DMS79 (cell line): ENCODE results near the gene CPO.
A peak's percentile ranks its signal among the peaks of the same experiment; 100 is the strongest.

ENCODE experiments used
- DNase-seq: peaks from one replicate; lab custom pipeline; 2025; lab: John Stamatoyannopoulos, UW

CPO gene

DNA sequence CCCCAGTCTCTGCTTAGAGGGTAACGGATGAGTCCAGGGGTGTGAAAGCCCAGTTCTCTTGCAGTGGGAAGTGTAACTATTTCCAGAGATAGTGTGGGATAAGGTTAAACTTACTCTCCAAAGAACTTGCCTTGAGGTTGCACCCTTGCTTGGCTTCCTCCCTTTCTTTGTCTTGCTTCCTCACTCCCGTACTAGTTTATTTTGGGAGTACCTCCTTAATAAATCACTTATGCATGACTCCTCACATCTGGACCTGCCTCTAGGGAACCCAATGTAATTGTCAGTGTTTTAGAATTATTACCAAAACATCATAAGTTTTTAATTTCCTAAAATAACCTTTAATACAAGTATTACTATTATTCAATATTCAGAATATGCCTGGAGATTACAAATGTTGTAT lies 35.2 kb downstream of the CPO start:
- no peak for DNase-seq

DNA sequence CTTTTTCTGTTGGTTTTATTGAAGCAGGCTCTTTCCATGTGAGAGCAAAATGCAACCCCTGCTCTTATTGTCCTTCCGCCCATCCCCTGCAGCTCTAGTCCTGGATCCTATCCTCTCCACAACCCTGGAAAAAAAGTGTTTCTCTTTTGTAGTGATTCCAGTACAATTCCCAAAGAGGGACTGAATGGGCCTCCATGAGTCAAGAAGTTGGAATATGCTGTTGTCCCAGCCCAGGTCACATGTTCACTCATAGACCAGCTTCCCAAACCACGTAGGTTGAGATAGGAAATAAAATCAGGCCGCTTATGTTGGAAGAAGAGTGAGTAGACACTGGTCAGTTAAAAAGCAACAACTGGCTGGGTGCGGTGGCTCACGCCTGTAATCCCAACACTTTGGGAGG lies 39.4 kb downstream of the CPO start:
- no peak for DNase-seq

DNA sequence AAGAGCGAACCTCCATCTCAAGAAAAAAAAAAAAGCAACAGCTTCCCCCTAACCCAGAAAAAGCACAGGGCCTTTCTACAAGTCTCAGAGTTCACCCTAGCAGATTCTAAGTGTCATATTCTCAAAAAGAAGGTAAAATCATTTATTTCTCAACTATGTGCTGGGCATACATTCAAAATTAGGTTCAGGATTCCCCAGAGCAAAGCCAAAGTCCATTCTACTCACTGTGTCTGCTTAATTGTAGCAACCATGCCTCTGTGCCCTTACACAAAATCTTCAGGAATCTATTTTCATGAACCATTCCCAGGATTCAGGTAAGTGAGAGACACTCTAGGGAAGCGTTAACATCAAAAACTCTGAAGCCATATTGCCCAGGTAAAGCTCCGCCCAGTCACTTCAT lies 40.0 kb downstream of the CPO start:
- DNase-seq = no peak

DNA sequence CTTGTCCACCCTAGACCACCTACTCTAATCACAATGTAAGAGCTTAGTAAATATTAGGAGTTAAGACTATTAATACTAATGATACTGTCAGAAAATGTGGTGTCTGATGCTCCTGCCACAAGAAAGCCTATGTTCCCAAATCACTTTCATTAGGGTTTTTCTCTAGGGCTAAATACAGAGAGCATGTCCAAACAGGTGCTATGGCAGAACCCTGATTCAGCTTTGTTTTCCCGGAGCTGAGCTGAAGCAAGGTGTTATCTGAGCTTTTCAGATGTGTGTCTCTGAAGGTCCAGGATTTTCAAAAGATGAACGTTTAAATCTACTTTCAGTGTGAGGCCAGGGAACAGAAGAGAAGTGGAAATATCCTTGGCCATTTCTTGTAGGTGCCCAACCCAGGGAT lies 40.6 kb downstream of the CPO start:
- DNase-seq = no peak

DNA sequence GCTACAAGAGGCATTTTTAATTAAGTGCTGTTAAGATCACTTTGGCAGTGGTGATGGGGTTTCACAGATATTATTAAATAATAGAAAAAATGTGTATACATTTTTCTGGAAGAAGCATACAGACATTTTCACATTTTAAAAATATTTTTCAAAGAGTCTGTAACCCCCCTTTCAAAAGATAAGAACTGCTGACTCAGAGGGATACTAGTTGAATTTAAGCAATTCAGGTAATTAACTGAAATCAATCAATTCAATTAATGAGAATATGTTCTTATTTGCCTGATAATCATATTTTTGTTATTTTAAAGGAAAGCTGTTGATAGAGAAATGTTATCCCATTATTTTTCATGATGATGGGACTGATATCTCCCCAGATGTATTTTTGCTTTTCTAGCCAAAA lies 41.1 kb downstream of the CPO start:
- no peak for DNase-seq

DNA sequence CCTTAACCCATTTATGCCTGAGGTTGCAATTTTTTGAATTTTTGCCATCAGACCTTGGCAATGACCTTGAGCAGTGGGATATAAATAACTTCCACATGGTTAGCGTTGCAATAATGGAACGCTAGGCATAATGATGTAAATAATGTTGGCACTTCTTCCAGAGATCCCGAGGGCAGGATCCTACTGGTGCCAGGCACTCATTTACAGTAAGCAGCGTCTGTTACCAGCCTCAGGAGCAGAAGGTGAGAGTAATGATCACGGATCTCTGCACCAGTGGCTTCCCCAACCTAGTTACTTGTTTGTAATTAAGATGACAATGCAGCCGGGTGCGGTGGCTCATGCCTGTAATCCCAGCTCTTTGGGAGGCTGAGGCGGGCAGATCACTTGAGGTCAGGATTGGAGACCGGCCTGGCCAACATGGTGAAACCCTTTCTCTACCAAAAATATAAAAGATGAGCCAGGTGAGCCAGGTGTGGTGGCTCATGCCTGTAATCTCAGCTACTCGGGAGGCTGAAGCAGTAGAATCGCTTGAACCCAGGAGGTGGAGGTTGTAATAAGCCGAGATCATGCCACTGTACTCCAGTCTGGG lies 41.9 kb downstream of the CPO start:
- no peak for DNase-seq

DNA sequence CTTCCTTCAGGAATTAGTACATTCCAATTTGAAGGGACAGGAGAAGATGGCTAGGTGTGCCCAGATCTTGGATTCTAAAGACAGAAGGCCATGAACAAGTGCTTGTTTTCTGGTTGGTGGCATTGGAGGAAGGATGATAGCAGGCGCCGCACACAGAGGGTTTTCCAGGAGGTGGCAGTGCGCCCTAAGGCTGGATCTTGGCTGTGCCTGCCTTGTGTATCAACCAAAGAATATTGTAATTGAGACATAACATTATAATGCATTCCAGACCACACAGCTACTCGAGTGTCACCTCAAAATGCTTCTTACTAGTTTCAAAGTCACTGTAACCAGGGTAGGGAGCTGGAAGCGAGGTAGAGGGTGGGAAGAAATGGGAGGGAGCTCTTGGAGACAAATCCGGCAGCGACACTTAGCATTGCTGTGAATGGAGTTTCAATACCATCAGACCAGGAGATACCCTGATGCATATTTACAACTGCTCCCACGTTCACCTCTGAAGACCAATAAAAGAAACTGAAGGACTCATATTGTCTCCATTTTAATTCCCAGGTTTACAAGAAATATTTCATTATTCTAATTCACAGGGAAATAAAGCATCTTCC lies 42.5 kb downstream of the CPO start:
- peak; percentile 36 for DNase-seq

DNA sequence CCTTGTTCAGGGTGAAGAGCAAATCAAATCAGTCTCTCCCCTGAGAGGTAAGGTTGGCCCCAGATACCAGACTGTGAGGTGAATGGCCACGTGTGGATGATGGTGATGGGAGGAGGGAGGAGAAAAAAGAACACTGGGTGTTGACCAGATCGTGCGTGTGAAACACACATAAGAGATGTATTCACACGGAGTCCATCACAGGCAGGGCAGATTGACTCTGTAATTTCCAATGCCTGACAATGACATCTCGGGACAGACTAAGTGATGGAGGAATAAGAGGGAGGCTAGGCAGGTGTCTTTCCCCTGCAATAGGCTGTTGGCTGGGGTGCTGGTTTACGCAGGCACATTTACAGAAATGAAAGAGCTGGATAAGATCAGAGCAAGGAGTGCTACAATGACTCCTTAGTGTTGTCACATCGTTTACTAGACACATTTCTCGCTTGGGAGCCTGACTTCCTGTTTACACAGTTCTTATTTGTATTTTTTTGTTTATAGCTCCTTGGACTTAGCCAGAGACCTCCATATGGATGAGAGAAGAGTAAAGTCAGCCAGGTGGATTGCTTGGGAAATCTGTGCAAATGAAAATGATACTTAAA lies 43.1 kb downstream of the CPO start:
- DNase-seq = no peak

DNA sequence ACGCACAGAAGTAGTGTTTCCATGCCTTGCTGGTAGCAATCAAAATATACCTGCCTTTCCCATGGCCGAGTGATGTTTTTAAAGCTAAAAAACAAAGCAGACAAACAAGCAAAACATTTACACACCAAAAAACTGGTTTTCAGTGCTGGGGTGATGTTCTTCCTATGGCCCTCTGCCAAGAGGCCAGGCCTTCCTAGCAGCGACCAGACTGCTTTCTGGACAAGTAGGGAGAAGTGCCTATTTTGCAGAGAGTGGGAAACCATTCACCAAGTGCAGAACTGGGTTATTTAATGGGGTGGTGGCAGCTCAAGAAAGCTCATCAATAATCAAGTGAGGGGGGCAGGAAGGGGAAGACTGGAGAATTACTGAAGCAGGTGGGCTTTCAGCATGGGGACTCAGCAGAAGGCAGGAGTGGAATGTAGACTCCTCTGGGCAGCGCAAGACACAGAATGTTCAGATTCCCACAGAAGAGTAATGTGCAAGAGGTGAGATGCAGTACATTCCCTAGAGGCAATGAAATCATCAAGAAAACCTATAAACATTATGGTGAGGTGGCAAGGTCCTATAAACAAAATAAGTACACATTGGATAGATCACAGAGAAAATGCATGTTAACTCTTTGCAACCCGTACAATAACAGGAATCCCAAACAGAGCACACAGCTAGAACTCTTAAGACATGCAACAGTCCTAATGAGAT lies 44.0 kb downstream of the CPO start:
- DNase-seq = no peak

DNA sequence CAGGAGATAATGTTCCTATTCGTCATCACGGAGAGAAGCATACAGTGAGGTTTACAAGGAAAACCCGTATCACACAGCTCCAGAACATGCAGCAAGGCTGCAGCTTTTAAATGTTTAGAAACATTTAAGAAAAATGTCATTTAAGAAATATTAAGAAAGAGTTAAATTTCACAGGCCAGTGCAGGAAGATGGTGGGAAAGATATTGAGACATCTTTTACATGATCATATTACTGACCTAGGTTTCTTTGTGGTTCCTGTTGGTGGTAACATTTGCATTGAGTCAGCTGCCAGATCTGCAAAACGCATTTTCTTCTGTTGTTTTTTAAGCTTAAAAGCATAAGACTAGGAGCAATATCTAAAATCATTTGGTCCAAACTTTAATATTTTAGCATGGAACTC lies 44.9 kb downstream of the CPO start:
- DNase-seq = no peak

DNA sequence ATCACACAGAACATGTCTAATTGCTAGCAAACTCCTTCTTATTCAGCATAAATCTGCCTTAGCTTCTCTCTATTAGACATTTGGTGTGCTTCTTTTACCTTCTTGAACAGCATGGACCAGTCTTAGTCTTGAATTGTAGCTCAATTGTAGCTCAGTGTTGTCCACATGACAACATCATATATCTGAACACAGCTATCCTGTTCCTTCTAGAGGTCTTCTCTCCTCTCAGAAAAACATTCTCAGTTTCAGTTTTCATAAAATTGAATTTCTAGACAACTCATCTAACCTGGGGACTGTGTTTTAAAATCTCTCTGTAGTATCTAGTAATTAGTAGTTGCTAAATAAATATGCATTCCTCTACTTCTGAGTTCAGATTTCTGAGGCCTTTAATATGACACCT lies 47.6 kb downstream of the CPO start:
- DNase-seq = no peak

DNA sequence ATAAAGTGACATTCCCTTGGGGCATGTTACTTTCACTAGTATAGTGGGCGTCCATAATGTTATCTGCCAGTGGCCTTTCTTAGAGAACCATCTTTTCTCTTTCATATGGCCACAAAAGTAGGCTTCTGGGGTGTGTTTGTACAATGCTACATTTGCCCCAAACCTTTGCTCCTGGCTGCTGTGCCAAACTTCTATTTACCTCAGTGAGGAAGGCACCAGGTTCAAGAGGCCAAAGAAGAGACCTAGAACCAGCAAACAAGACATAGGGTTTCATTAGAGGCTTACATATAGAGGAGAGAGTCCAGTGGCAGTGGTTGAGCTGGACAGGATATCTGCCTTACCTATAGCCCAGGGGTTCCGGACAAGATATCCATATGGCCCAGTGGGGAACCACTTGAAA lies 48.5 kb downstream of the CPO start:
- no peak for DNase-seq

DNA sequence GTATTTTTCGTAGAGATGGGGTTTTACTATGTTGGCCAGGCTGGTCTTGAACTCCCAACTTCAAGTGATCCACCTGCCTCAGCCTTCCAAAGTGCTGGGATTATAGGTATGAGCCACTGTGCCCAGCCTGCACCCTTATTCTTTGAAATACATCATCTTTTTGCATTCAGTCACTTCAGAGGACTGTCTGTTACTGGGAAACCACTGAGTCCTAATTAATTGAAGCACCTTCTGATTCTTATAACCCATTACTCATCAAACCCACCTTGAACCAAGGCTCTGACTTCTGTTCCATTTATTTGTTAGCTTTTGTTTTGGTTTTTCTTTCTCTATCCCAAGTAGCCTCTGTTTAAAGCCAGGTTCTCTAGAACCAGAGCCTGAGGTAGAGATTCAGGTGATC lies 49.6 kb downstream of the CPO start:
- DNase-seq = no peak

DNA sequence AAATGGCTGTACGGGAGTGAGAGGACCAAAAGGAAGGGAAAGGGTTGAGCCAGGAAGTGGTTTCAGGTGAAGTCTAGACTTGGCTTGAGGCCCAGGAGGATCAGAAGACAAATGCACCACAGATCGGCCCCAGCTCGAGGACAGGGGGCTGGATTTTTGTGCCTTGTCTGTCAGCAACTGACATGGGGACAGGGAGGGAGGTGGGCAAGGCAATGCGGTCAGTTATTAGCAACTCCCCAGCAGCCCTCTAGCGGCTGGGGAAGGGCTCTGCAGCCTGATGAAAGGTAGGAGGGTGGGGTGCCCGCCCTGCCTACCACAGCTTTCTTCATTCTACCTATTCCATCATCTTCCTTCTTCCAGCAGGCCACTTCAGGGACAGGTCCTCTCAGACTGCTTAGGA lies 50.0 kb downstream of the CPO start:
- DNase-seq = no peak

DNA sequence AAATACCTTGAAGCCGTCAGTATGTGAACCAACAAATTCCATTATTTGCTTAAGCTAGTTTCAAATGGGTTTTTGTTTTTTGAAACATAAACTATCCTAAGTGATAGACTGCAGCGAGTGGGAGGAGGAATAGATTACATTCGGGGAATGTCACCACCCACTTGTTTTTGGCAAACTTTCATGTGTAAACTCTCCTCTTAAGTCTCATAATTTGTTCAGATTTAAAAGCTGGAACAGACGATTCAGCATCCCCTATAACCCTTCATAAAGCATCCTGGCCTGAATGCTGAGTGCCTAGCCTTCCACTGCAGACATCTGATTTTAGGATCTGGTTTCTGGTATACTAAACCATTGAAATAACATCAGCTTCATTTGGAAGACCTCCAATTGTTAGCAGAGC lies 51.0 kb downstream of the CPO start:
- no peak for DNase-seq

DNA sequence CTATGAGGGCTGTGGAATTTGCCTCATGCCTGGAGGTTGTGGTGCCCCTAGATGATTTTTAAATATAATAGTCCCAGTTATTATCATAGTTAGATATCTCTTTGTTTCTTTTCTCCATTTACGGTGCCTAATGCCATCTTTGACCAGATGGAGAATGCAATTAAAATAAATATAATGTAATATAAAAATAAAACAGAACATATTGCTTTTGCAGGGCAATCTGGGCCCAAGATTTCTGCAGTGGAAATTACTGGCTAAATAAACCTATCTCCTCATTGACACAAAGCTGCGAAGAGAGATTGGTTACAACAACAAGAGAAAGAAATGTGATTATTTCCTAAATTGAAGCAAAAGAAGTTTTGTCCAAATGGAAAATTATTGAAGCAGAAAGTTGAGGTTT lies 51.8 kb downstream of the CPO start:
- DNase-seq = no peak

DNA sequence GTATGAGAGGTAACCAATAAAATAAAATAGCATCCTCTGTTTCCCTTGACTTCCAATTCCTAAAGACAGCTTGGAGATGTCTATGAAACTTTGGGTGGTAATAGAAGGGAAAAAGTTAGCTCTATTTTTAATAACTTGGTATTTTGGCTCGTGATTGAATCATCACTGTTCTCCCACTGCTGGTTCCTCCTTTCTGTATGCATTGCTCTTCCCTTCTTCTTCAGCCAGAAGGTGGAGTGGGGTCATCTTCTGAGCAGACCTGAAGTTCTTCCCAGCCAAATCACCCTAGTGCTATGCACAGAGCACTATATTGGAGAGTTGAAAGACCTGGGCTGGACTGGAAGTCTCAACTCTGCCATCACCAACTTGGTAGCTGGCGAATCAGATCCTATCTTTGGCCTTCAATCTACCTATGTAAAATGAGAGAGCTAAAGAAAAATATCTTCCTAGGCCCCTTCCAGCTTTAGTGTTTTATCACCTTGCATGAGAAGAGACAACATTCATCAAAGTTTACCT lies 54.1 kb downstream of the CPO start:
- no peak for DNase-seq

DNA sequence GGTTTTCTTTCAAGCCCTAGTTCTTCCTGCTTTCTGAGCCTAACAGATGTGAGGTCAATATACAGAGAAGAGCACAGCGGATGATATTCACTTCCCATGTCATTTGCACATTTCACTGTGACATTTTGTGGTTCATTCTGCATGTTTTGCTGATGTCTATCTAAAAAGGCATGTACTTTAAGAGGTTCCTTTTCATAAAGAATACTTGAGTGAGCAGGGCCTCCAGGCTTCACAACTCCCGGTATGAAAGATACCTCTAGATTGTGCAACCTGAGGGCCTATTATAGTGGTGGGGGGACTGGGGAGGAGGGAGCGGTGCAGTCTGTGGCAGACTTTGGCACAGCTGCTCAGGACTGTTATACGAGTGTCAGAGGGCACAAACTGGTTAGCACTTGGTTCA lies 54.6 kb downstream of the CPO start:
- peak; percentile 24 for DNase-seq

DNA sequence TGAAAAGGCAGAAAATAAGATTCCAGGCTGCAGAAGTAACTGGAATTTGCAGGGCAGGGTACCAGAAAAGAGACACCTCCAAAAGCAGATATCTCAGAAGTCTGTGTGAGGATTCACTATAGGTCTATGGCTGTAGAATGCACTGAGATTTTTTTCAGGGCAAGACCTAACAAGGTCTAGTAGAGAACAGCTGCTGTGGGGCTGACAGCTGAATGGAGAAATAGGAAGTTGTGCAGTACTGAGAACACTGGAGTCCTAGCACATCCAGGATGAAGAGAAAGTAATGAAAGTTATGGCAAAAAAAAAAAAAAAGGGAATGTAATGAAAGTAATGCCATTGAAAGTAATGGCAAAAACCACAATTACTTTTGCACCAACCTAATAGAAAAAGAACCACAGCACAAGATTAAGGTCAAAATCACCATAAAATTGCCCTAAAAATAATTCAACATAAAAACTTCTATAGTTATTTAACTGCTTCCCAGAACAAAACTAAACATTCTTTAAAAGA lies 57.3 kb downstream of the CPO start:
- DNase-seq = no peak

DNA sequence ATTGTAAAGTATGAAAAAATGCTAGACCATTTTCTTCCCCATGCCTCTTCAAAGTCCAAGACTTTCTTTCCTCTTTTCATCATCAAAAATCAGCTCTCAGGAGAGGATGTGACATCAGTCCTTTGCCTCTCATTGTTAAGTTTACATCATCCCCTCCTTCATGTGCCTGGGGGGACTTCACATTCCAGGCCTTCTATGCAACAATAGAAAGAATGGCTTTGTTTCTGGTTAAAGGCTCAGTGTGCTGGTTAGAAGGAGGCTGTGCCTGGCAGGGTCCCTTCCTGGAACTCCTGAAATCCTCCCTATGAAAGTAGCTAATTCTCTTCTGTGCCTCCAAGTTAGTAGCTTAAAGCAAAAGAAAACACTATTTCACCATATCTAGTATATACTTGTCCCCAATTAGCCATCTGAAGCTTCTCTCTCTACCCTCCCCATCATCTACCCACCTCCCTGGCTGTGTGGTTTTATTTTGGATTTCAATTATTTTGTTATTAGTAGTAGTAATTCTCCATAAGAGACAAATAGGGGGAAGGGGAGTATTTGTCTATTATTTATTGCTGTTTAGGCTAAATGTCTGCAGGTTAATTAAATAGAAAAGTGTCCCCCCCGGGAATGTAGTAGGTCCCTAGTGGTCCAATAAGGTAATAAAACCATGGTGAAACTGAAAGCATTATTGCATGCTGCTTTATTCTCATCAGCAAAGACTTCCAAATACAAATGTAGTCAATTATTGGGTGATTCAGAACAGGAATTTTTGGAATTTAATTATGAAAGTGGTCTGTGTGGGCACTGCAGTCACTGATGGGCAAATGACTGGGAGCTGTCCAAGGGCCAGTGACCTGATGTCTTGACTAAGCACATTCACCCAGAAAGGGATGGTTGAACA lies 69.0 kb downstream of the CPO start:
- DNase-seq = no peak

DNA sequence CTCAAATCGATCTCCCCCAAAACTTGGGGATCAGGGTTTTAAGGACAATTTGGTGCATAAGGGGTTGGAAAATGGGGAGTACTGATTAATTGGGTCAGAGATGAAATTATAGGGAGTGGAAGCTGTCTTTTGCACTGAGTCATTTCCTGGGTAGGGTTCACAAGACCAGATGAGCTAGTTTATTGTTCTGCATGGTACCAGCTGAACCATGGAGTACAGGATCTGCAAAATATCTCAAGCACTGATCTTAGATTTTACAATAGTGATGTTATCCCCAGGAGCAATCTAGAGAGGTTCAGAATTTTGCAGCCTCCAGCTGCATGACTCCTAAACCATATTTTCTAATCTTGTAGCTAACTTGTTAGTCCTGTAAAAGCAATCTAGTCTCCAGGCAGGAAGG lies 73.1 kb downstream of the CPO start:
- DNase-seq = no peak

DNA sequence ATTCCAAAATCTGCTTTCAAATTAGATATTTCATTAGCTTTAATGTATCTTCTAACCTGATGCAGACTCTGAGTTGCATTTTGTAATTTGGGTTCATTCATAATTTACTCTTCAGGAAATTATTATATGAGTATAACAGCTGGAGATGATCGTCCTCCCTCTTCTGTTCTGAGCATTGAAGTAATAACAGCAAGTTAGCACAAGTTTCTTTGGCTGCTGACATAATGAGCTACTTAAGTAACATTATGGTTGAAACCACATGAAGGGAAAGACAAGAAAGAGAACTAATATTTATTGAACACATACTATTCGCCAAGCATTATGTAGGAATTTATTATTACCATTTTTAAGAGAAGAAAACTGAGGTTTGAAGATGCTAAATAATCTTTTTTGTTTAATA lies 75.1 kb downstream of the CPO start:
- no peak for DNase-seq
